GM23338 (cell line): ENCODE data around the gene PTN. TPM values are rescaled to one million over a fixed set of nuclear protein-coding genes. Genes with fewer than 3 reads are reported as not detected.

Experiments used
- ATAC-seq: fragments of 200-7000 bp; cut with Tn5 transposase; 3 replicates; pipeline ENCODE4 v1.9.1; 2020
- DNase-seq: peaks from one replicate; pipeline ENCODE4 v3.0.0-alpha.2; 2015; ENCODE audit warnings: low spot score
- H2AFZ ChIP-seq: fragments of 200-600 bp; sonication (generic); 2 replicates; pipeline ENCODE4 v1.8.0; 2016; ENCODE audit warnings: antibody characterized with exemption, mild to moderate bottlenecking, moderate library complexity
- H3F3A ChIP-seq: fragments of 200-600 bp; sonication (generic); replicated peaks from 2 replicates; pipeline ENCODE4 v1.8.0; 2017; ENCODE audit warnings: antibody characterized with exemption, mixed run types, low read depth
- H3K27ac ChIP-seq: fragments of 200-600 bp; sonication (generic); 2 replicates; pipeline ENCODE4 v1.6.1; 2016; ENCODE audit warnings: low read depth
- H3K27me3 ChIP-seq: fragments of 200-600 bp; sonication (generic); 2 replicates; pipeline ENCODE4 v1.8.0; 2016; ENCODE audit warnings: mild to moderate bottlenecking, mixed run types, moderate library complexity; ENCODE audit not compliant: insufficient read depth
- H3K36me3 ChIP-seq: fragments of 200-600 bp; sonication (generic); 2 replicates; pipeline ENCODE4 v1.8.0; 2016; ENCODE audit warnings: mild to moderate bottlenecking; ENCODE audit not compliant: insufficient read depth
- H3K4me1 ChIP-seq: fragments of 200-600 bp; sonication (generic); 2 replicates; pipeline ENCODE4 v1.8.0; 2016; ENCODE audit warnings: mild to moderate bottlenecking, moderate library complexity; ENCODE audit not compliant: insufficient read depth
- H3K4me2 ChIP-seq: fragments of 200-600 bp; sonication (generic); 2 replicates; pipeline ENCODE4 v1.7.1; 2017; ENCODE audit warnings: mixed run types
- H3K4me3 ChIP-seq: fragments of 200-600 bp; sonication (generic); 2 replicates; pipeline ENCODE4 v1.6.1; 2016; ENCODE audit warnings: mixed run types
- H3K79me2 ChIP-seq: fragments of 200-600 bp; sonication (generic); replicated peaks from 2 replicates; pipeline ENCODE4 v1.8.0; 2017; ENCODE audit warnings: mild to moderate bottlenecking; ENCODE audit not compliant: insufficient read depth
- H3K9me2 ChIP-seq: fragments of 200-600 bp; sonication (generic); 2 replicates; pipeline ENCODE4 v1.8.0; 2017; ENCODE audit not compliant: insufficient read depth
- H4K20me1 ChIP-seq: fragments of 200-600 bp; sonication (generic); replicated peaks from 2 replicates; pipeline ENCODE4 v1.8.0; 2017; ENCODE audit warnings: mild to moderate bottlenecking; ENCODE audit not compliant: insufficient read depth
- H3K27ac Mint-ChIP-seq: 2 replicates; pipeline ENCODE4 v1.8.0; 2020; ENCODE audit warnings: inconsistent platforms, mild to moderate bottlenecking, moderate library complexity, mixed read lengths
- H3K27me3 Mint-ChIP-seq: 3 replicates; pipeline ENCODE4 v1.8.0; 2022; ENCODE audit warnings: low read depth, mild to moderate bottlenecking, moderate library complexity, mixed read lengths, inconsistent platforms; ENCODE audit not compliant: insufficient read depth, poor library complexity
- H3K36me3 Mint-ChIP-seq: 3 replicates; pipeline ENCODE4 v1.8.0; 2021; ENCODE audit warnings: low read depth, mild to moderate bottlenecking, inconsistent platforms, moderate library complexity, mixed read lengths
- H3K4me1 Mint-ChIP-seq: 3 replicates; pipeline ENCODE4 v1.8.0; 2020; ENCODE audit warnings: mild to moderate bottlenecking, inconsistent platforms, mixed read lengths
- H3K4me3 Mint-ChIP-seq: 3 replicates; pipeline ENCODE4 v1.8.0; 2021; ENCODE audit warnings: moderate library complexity, mild to moderate bottlenecking, inconsistent platforms, mixed read lengths
- H3K9me3 Mint-ChIP-seq: 3 replicates; pipeline ENCODE4 v1.8.0; 2020; ENCODE audit warnings: moderate library complexity, mild to moderate bottlenecking, inconsistent platforms, mixed read lengths
- CREB1 ChIP-seq: fragments of 250-450 bp; sonication (Bioruptor Pico); IDR thresholded peaks from 2 replicates; pipeline ENCODE4 v1.5.0; 2020; ENCODE audit warnings: low read depth, mild to moderate bottlenecking, moderate library complexity
- CTCF ChIP-seq, 2 experiments: fragments of 200-600 bp in 1 of 2; sonication (generic) in 1 of 2; conservative IDR thresholded peaks; 2 replicates each; pipeline versions ENCODE4 v1.5.1 to v1.6.1; 2016 to 2017; ENCODE audit warnings: antibody characterized with exemption in 2 of 2, low read depth in 2 of 2, mild to moderate bottlenecking in 2 of 2, moderate library complexity in 1 of 2
- ETS1 ChIP-seq: IDR thresholded peaks from 2 replicates; pipeline ENCODE4 v1.6.1; 2016; ENCODE audit warnings: antibody characterized with exemption
- EZH2 ChIP-seq: fragments of 200-600 bp; sonication (generic); IDR thresholded peaks from one replicate; pipeline ENCODE4 v1.8.0; 2017; ENCODE audit warnings: antibody characterized with exemption, mild to moderate bottlenecking, low read depth; ENCODE audit not compliant: unreplicated experiment
- EZH2phosphoT487 ChIP-seq: fragments of 200-600 bp; sonication (generic); IDR thresholded peaks from one replicate; pipeline ENCODE4 v1.8.1; 2018; ENCODE audit warnings: antibody characterized with exemption; ENCODE audit not compliant: unreplicated experiment
- JUNB ChIP-seq: IDR thresholded peaks from one replicate; pipeline ENCODE4 v1.6.1; 2016; ENCODE audit warnings: antibody characterized with exemption; ENCODE audit not compliant: unreplicated experiment
- NANOG ChIP-seq: IDR thresholded peaks from 2 replicates; pipeline ENCODE4 v1.6.1; 2016; ENCODE audit warnings: antibody characterized with exemption, borderline replicate concordance
- POLR2AphosphoS5 ChIP-seq: IDR thresholded peaks from 2 replicates; pipeline ENCODE4 v1.6.1; 2016; ENCODE audit warnings: antibody characterized with exemption, low read depth
- STAT1 ChIP-seq: IDR thresholded peaks from one replicate; pipeline ENCODE4 v1.6.1; 2016; ENCODE audit warnings: antibody characterized with exemption; ENCODE audit not compliant: unreplicated experiment
- ZNF114 ChIP-seq: fragments of 250-450 bp; sonication (Bioruptor Pico); IDR thresholded peaks from 2 replicates; pipeline ENCODE4 v1.5.0; 2020; ENCODE audit warnings: mild to moderate bottlenecking, moderate library complexity
- ZNF331 ChIP-seq: fragments of 250-450 bp; sonication (Bioruptor Pico); IDR thresholded peaks from 2 replicates; pipeline ENCODE4 v1.5.0; 2020; ENCODE audit warnings: low read depth, mild to moderate bottlenecking, moderate library complexity
- polyA plus RNA-seq: library from polyadenylated mRNA; unstranded; fragments of >200 nt; fragmentation: Nextera tagmentation; extraction: Ambion mirVana; gene quantifications from 2 replicates; pipeline ENCODE4 v1.2.1, GENCODE V29; 2016
- total RNA-seq: library from RNA; depleted of rRNA; stranded (reverse); fragments of >200 nt; shearing (Covaris generic); gene quantifications from 2 replicates; pipeline ENCODE4 v1.2.3, GENCODE V29; 2014

The PTN gene
- total and polyA plus RNA-seq, 2 experiments from 2014 or later: 20.1 to 39.4 TPM

DNA sequence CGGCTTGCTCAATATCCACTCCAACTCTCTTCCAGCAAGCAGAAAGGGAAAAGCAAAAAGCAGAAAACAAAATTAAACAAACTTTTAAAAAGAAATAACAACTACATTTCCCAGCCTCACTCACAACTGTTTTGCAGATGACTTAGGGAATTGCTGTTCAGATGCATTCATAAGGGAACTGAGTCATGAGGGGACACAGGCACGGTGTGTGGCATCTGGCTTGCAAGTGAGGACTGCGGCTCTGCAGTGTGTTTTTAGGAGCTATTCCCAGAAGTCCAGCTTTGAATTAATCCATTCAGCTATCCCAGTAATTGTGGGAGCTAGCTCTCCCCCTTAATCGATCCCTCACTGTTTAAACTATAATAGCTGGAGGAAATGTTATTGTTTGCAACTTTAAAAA lies 30.3 kb downstream of the PTN start:
- H4K20me1 ChIP-seq: no peaks in the 10 kb centered on the region
- H3K27me3 Mint-ChIP-seq: no peaks in the 10 kb centered on the region
- H3K27ac Mint-ChIP-seq: no peak overlapping the region; the same call in 1 of the 2 replicates
- H3K4me1 ChIP-seq: 0 out of 2 replicates have a peak, but pooled peaks cover 6% of the 10 kb centered on the region
- no peaks in the 10 kb centered on the region; the same call in 1 of the 2 replicates for H3K9me2 ChIP-seq
- H3K36me3 Mint-ChIP-seq: no peaks in the 10 kb centered on the region
- H3K9me3 Mint-ChIP-seq: no peaks in the 10 kb centered on the region
- no peak overlapping the region for H3K4me3 ChIP-seq
- peaks cover 12% of the 10 kb centered on the region for H3K4me1 Mint-ChIP-seq
- H3K79me2 ChIP-seq: no peaks in the 10 kb centered on the region
- DNase-seq (no peak), ATAC-seq (no peak)
- H3K36me3 ChIP-seq: no peaks in the 10 kb centered on the region
- H2AFZ ChIP-seq: no peak overlapping the region
- no peak overlapping the region for H3K4me2 ChIP-seq
- no peaks in the 10 kb centered on the region for H3K27me3 ChIP-seq
- H3K27ac ChIP-seq: no peak overlapping the region
- no peak overlapping the region for H3K4me3 Mint-ChIP-seq
- H3F3A ChIP-seq: no peaks in the 10 kb centered on the region
- TF ChIP-seq ZNF331 (CRISPR knock-in tag): no peak
- TF ChIP-seq EZH2: no peak
- TF ChIP-seq CREB1 (CRISPR knock-in tag): no peak
- TF ChIP-seq STAT1: no peak
- no peak for TF ChIP-seq CTCF (conservative IDR thresholded peaks at IDR 0.05; ENCODE audit: low read depth in 2 of 2)
- TF ChIP-seq POLR2AphosphoS5: no peak
- TF ChIP-seq JUNB: no peak
- no peak for TF ChIP-seq ZNF114

DNA sequence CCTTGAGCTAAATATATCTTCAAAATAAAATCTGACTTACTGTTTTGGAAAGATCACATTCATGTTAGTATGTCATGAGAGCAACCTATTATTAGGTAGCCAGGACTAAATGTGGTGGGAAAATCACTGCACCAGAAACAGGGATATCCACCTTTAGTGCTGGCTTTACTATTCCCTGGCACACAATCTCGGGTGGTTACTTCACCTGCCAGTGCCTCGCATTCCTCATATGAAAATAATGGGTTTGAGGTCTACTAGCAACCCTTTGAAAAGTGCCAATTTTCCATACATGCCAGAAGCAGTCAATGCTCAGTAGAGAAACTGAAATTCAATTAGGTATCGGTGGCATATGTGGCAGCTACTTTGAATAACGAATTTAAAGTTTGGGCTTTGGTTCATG lies 36.8 kb downstream of the PTN start:
- Histone ChIP-seq H2AFZ (no peak overlapping the region), H3K4me3 (no peak overlapping the region), H3K9me2 (no peaks in the 10 kb centered on the region), H3K36me3 (no peaks in the 10 kb centered on the region), H3K27ac (no peak overlapping the region), H3F3A (no peaks in the 10 kb centered on the region), H3K4me2 (no peak overlapping the region), H3K79me2 (no peaks in the 10 kb centered on the region), H3K27me3 (no peaks in the 10 kb centered on the region), H4K20me1 (no peaks in the 10 kb centered on the region), H3K4me1 (no peaks in the 10 kb centered on the region)
- Mint-ChIP-seq H3K36me3 (no peaks in the 10 kb centered on the region), H3K4me1 (peaks cover 15% of the 10 kb centered on the region; the same call in 2 of the 3 replicates), H3K9me3 (no peaks in the 10 kb centered on the region), H3K27me3 (no peaks in the 10 kb centered on the region), H3K27ac (no peak overlapping the region), H3K4me3 (no peak overlapping the region)
- no peak for TF ChIP-seq POLR2AphosphoS5
- TF ChIP-seq JUNB: no peak
- no peak for TF ChIP-seq NANOG
- no peak for TF ChIP-seq CREB1 (CRISPR knock-in tag)
- TF ChIP-seq ETS1: no peak
- TF ChIP-seq EZH2: no peak
- no peak for TF ChIP-seq ZNF114
- no peak for TF ChIP-seq EZH2phosphoT487
- DNase-seq (no peak), ATAC-seq (no peak)
